Hepatocyte (in vitro differentiated cells): Measurements from ENCODE around the gene ACP6. TPM values are rescaled to one million over a fixed set of nuclear protein-coding genes. Genes with fewer than 3 reads are reported as not detected.

Source experiments
- DNase-seq: peaks from one replicate; pipeline ENCODE4 v3.0.0-alpha.2; 2016; ENCODE audit warnings: low spot score
- H2AFZ ChIP-seq: fragments of 200-600 bp; sonication (generic); 2 replicates; pipeline ENCODE4 v1.6.0; 2016; ENCODE audit warnings: antibody characterized with exemption, mild to moderate bottlenecking
- H3K27ac ChIP-seq: fragments of 200-600 bp; sonication (generic); 2 replicates; pipeline ENCODE4 v1.5.1; 2016; ENCODE audit warnings: mild to moderate bottlenecking
- H3K27me3 ChIP-seq: fragments of 200-600 bp; sonication (generic); 2 replicates; pipeline ENCODE4 v1.6.1; 2016
- H3K36me3 ChIP-seq: fragments of 200-600 bp; sonication (generic); replicated peaks from 2 replicates; pipeline ENCODE4 v1.5.1; 2016; ENCODE audit warnings: low read depth; ENCODE audit not compliant: insufficient read depth
- H3K4me1 ChIP-seq: fragments of 200-600 bp; sonication (generic); 2 replicates; pipeline ENCODE4 v1.5.1; 2016; ENCODE audit warnings: mild to moderate bottlenecking, moderate library complexity; ENCODE audit not compliant: insufficient read depth
- H3K4me2 ChIP-seq: fragments of 200-600 bp; sonication (generic); 2 replicates; pipeline ENCODE4 v1.6.0; 2016
- H3K4me3 ChIP-seq: fragments of 200-600 bp; sonication (generic); 2 replicates; pipeline ENCODE4 v1.5.1; 2016; ENCODE audit warnings: mild to moderate bottlenecking
- H3K79me2 ChIP-seq: fragments of 200-600 bp; sonication (generic); 2 replicates; pipeline ENCODE4 v1.6.0; 2017; ENCODE audit warnings: mild to moderate bottlenecking
- H3K9me2 ChIP-seq: fragments of 200-600 bp; sonication (generic); replicated peaks from 2 replicates; pipeline ENCODE4 v1.6.0; 2017; ENCODE audit warnings: mild to moderate bottlenecking; ENCODE audit not compliant: insufficient read depth
- H3K9me3 ChIP-seq: fragments of 200-600 bp; sonication (generic); 2 replicates; pipeline ENCODE4 v1.5.1; 2016; ENCODE audit warnings: low read depth, mild to moderate bottlenecking
- H4K20me1 ChIP-seq: fragments of 200-600 bp; sonication (generic); 2 replicates; pipeline ENCODE4 v1.6.0; 2016; ENCODE audit warnings: mild to moderate bottlenecking; ENCODE audit not compliant: insufficient read depth, poor library complexity, severe bottlenecking
- CTCF ChIP-seq: fragments of 200-600 bp; sonication (generic); IDR thresholded peaks from 2 replicates; pipeline ENCODE4 v1.5.1; 2016; ENCODE audit warnings: antibody characterized with exemption, mild to moderate bottlenecking; ENCODE audit not compliant: poor library complexity
- EZH2 ChIP-seq: fragments of 200-600 bp; sonication (generic); IDR thresholded peaks from 2 replicates; pipeline ENCODE4 v1.6.1; 2016; ENCODE audit warnings: antibody characterized with exemption, mild to moderate bottlenecking, borderline replicate concordance
- EZH2phosphoT487 ChIP-seq: fragments of 200-600 bp; sonication (generic); IDR thresholded peaks from one replicate; pipeline ENCODE4 v1.6.1; 2018; ENCODE audit warnings: antibody characterized with exemption, mild to moderate bottlenecking, low read depth, moderate library complexity; ENCODE audit not compliant: unreplicated experiment, severe bottlenecking
- WGBS: methylation state at CpG from one replicate; pipeline ENCODE4 v1.1.6; 2016; ENCODE audit warnings: low lambda C conversion rate; ENCODE audit errors: missing lambda C conversion rate; 5-methylcytosine and 5-hydroxymethylcytosine counted together
- polyA plus RNA-seq: library from polyadenylated mRNA; unstranded; fragments of >200 nt; fragmentation: Nextera tagmentation; extraction: Ambion mirVana; gene quantifications from 2 replicates; pipeline ENCODE4 v1.2.1, GENCODE V29; 2016
- total RNA-seq: library from RNA; depleted of rRNA; stranded (reverse); fragments of >200 nt; gene quantifications from 2 replicates; pipeline ENCODE4 v1.2.3, GENCODE V29; 2014

The ACP6 gene
- total and polyA plus RNA-seq, 2 experiments from 2014 or later = 16.8 to 29.9 TPM

GRCh38 chr1:147676311-147677085 lies 6.2 kb upstream of the ACP6 start:
- Histone ChIP-seq H3K79me2 (no peaks in the 10 kb centered on the region), H3K4me2 (peak overlapping the region; percentile 8), H3K4me3 (no peak overlapping the region), H4K20me1 (no peaks in the 10 kb centered on the region), H3K9me3 (no peaks in the 10 kb centered on the region), H3K9me2 (no peaks in the 10 kb centered on the region), H3K27ac (peak overlapping the region; percentile 81), H2AFZ (no peak overlapping the region), H3K4me1 (peaks cover 11% of the 10 kb centered on the region), H3K36me3 (no peaks in the 10 kb centered on the region), H3K27me3 (no peaks in the 10 kb centered on the region)
- DNase-seq = peak; percentile 40
- TF ChIP-seq EZH2phosphoT487 (no peak), EZH2 (no peak), CTCF (no peak)
- WGBS = 47% methylated on average over 4 of the region's 4 CpGs

- no peak overlapping the region for H3K27ac ChIP-seq
- H3K4me3 ChIP-seq = no peak overlapping the region
- H3K4me2 ChIP-seq = no peak overlapping the region
- no peak overlapping the region for H2AFZ ChIP-seq
- peaks cover 6% of the 10 kb centered on the region for H3K79me2 ChIP-seq
- H3K27me3 ChIP-seq = no peaks in the 10 kb centered on the region
- no peak for DNase-seq
- peaks cover 14% of the 10 kb centered on the region for H3K4me1 ChIP-seq
- 77% methylated on average over 2 of the region's 2 CpGs for WGBS
- no peaks in the 10 kb centered on the region for H3K9me3 ChIP-seq
- no peaks in the 10 kb centered on the region for H4K20me1 ChIP-seq
- no peaks in the 10 kb centered on the region for H3K36me3 ChIP-seq
- TF ChIP-seq EZH2phosphoT487 (no peak), EZH2 (no peak), CTCF (no peak)
- no peaks in the 10 kb centered on the region for H3K9me2 ChIP-seq
Observed at GRCh38 chr1:147673816-147674215, 3.5 kb upstream of the ACP6 start.

- Histone ChIP-seq H3K27ac (no peak overlapping the region), H3K9me3 (no peaks in the 10 kb centered on the region), H3K79me2 (peaks cover 10% of the 10 kb centered on the region), H3K4me1 (peaks cover 17% of the 10 kb centered on the region), H3K4me2 (no peak overlapping the region), H3K27me3 (no peaks in the 10 kb centered on the region), H2AFZ (no peak overlapping the region), H4K20me1 (no peaks in the 10 kb centered on the region), H3K36me3 (no peaks in the 10 kb centered on the region), H3K9me2 (no peaks in the 10 kb centered on the region), H3K4me3 (no peak overlapping the region)
- DNase-seq = no peak
- WGBS = 81% methylated on average over 2 of the region's 2 CpGs
- TF ChIP-seq EZH2 = no peak
Observed at GRCh38 chr1:147673406-147673805, 3.1 kb upstream of the ACP6 start.

- Histone ChIP-seq H3K4me2 (peak overlapping the region; percentile 95), H4K20me1 (no peaks in the 10 kb centered on the region), H3K9me3 (no peaks in the 10 kb centered on the region), H3K4me1 (peaks cover 13% of the 10 kb centered on the region), H3K36me3 (no peaks in the 10 kb centered on the region), H3K79me2 (peaks cover 46% of the 10 kb centered on the region), H3K4me3 (peak overlapping the region; percentile 81), H2AFZ (peak overlapping the region; percentile 98), H3K27me3 (no peaks in the 10 kb centered on the region), H3K27ac (peak overlapping the region; percentile 81), H3K9me2 (no peaks in the 10 kb centered on the region)
- TF ChIP-seq EZH2phosphoT487 = no peak
- TF ChIP-seq CTCF = no peak
- TF ChIP-seq EZH2 = no peak
- peak; percentile 65 for DNase-seq
- WGBS = 2% methylated on average over 53 of the region's 53 CpGs
Observed at GRCh38 chr1:147669469-147670318, 630 bp downstream of the ACP6 start.
